Calu3 (cell line): Measurements from ENCODE around the gene TMEM178B. TPM values are rescaled to one million over a fixed set of nuclear protein-coding genes. Genes with fewer than 3 reads are reported as not detected.

ENCODE experiments used
- BruUV-seq: library from RNA; stranded (reverse); fragments of 400-500 nt; replicated peaks from 2 replicates; lab custom pipeline; 2021; lab: Mats Ljungman, UMichigan
- CTCF ChIA-PET: fragments of 300-600 bp; sonication (Branson Sonifier 250); formaldehyde crosslinking; loops from one replicate; lab custom pipeline; 2022; ENCODE audit warnings: antibody characterized with exemption; lab: Charles Lee
- DNase-seq: peaks from one replicate; pipeline ENCODE4 v3.0.0; 2022
- H3K27ac Mint-ChIP-seq: one replicate; pipeline ENCODE4 v1.8.0; 2022; ENCODE audit warnings: mixed read lengths; ENCODE audit not compliant: unreplicated experiment
- H3K27me3 Mint-ChIP-seq: one replicate; pipeline ENCODE4 v1.8.0; 2022; ENCODE audit warnings: mixed read lengths; ENCODE audit not compliant: unreplicated experiment
- H3K36me3 Mint-ChIP-seq: one replicate; pipeline ENCODE4 v1.8.0; 2022; ENCODE audit warnings: mild to moderate bottlenecking, moderate library complexity, mixed read lengths; ENCODE audit not compliant: insufficient read depth, unreplicated experiment
- H3K4me1 Mint-ChIP-seq: one replicate; pipeline ENCODE4 v1.8.0; 2022; ENCODE audit warnings: mild to moderate bottlenecking, low read depth, mixed read lengths; ENCODE audit not compliant: unreplicated experiment
- H3K4me3 Mint-ChIP-seq: one replicate; pipeline ENCODE4 v1.8.0; 2022; ENCODE audit warnings: mild to moderate bottlenecking, low read depth, moderate library complexity, mixed read lengths; ENCODE audit not compliant: unreplicated experiment
- H3K9me3 Mint-ChIP-seq: one replicate; pipeline ENCODE4 v1.8.0; 2022; ENCODE audit warnings: low read depth, mixed read lengths; ENCODE audit not compliant: unreplicated experiment
- CTCF ChIP-seq: fragments of 200-600 bp; IDR thresholded peaks from one replicate; pipeline ENCODE4 v1.8.0; 2022; ENCODE audit warnings: antibody characterized with exemption; ENCODE audit not compliant: unreplicated experiment
- intact Hi-C: fragments of 100-400 bp; cut with micrococcal nuclease; formaldehyde crosslinking; loops from one replicate; pipeline ENCODE4 v1.10.0; 2022; ENCODE audit not compliant: unreplicated experiment
- total RNA-seq: library from RNA; stranded (reverse); gene quantifications from 2 replicates; pipeline ENCODE4 v1.2.3, GENCODE V29; 2022

TMEM178B gene
- total RNA-seq, 1 experiment from 2014 or later: 1.5 TPM

GRCh38 chr7:141515941-141516340 lies 442.1 kb downstream of the TMEM178B start:
- Mint-ChIP-seq H3K27me3 (peaks cover 43% of the 10 kb centered on the region), H3K9me3 (peaks cover 11% of the 10 kb centered on the region), H3K36me3 (no peaks in the 10 kb centered on the region), H3K4me1 (peaks cover 12% of the 10 kb centered on the region), H3K27ac (no peak overlapping the region), H3K4me3 (no peak overlapping the region)
- CTCF ChIA-PET: no interaction called here
- TF ChIP-seq CTCF: no peak
- DNase-seq: no peak
- no TSS peak for BruUV-seq
- intact Hi-C loops: no loop called here

- Mint-ChIP-seq H3K9me3 (peaks cover 8% of the 10 kb centered on the region), H3K36me3 (no peaks in the 10 kb centered on the region), H3K27ac (no peak overlapping the region), H3K4me3 (no peak overlapping the region), H3K4me1 (no peaks in the 10 kb centered on the region), H3K27me3 (peaks cover 25% of the 10 kb centered on the region)
- intact Hi-C loops: no loop called here
- CTCF ChIA-PET: no interaction called here
- no peak for TF ChIP-seq CTCF
- DNase-seq: no peak
- BruUV-seq: no TSS peak
Observed at GRCh38 chr7:141519623-141520022, 445.8 kb downstream of the TMEM178B start.

GRCh38 chr7:141522657-141523342 lies 448.9 kb downstream of the TMEM178B start:
- Mint-ChIP-seq H3K4me1 (no peaks in the 10 kb centered on the region), H3K27ac (no peak overlapping the region), H3K9me3 (peaks cover 6% of the 10 kb centered on the region), H3K27me3 (peaks cover 25% of the 10 kb centered on the region), H3K4me3 (no peak overlapping the region), H3K36me3 (no peaks in the 10 kb centered on the region)
- no TSS peak for BruUV-seq
- no peak for TF ChIP-seq CTCF
- no peak for DNase-seq
- intact Hi-C loops: no loop called here
- CTCF ChIA-PET: no interaction called here

GRCh38 chr7:141525973-141526514 lies 452.2 kb downstream of the TMEM178B start:
- CTCF ChIA-PET: no interaction called here

More at GRCh38 chr7:141525973-141526514, 452.2 kb downstream of the TMEM178B start:
- peaks cover 49% of the 10 kb centered on the region for H3K27me3 Mint-ChIP-seq
- no peak for TF ChIP-seq CTCF
- DNase-seq: no peak
- no peak overlapping the region for H3K4me3 Mint-ChIP-seq
- BruUV-seq: no TSS peak
- H3K36me3 Mint-ChIP-seq: no peaks in the 10 kb centered on the region
- no peaks in the 10 kb centered on the region for H3K9me3 Mint-ChIP-seq
- intact Hi-C loops: no loop called here
- H3K27ac Mint-ChIP-seq: no peak overlapping the region
- H3K4me1 Mint-ChIP-seq: no peaks in the 10 kb centered on the region
